ENCODE measurements around the gene DNAJC5G.
"Not testable (repeated sequence)": the region's sequence is repeated elsewhere in the genome, so short reads cannot be mapped to it uniquely, and the experiment has no call there.

DNAJC5G gene

GRCh38 chr2:27251766-27252165 is 23.5 kb upstream of the DNAJC5G start:
- no peak for DNase-seq (ENCODE audit: low read depth in 2 of 2, low spot score in 1 of 2)

- no peak for DNase-seq (ENCODE audit: low read depth in 2 of 2, low spot score in 1 of 2)
These were observed 20.0 kb upstream of the DNAJC5G start for GRCh38 chr2:27255187-27255586.

GRCh38 chr2:27255660-27256059 is 19.6 kb upstream of the DNAJC5G start:
- no peak for DNase-seq (ENCODE audit: low read depth in 2 of 2, low spot score in 1 of 2)

- no peak for DNase-seq (ENCODE audit: low read depth in 2 of 2, low spot score in 1 of 2)
These were observed 18.3 kb upstream of the DNAJC5G start for GRCh38 chr2:27256855-27257454.

GRCh38 chr2:27258051-27258450 is 17.2 kb upstream of the DNAJC5G start:
- no peak for DNase-seq (ENCODE audit: low read depth in 2 of 2, low spot score in 1 of 2)

GRCh38 chr2:27261241-27261925 is 13.8 kb upstream of the DNAJC5G start:
- no peak for DNase-seq (ENCODE audit: low read depth in 2 of 2, low spot score in 1 of 2)

- no peak for DNase-seq (ENCODE audit: low read depth in 2 of 2, low spot score in 1 of 2)
These were observed 13.3 kb upstream of the DNAJC5G start for GRCh38 chr2:27261926-27262298.

GRCh38 chr2:27262379-27263286 is 12.6 kb upstream of the DNAJC5G start, which contains the start of gene SLC30A3:
Gene SLC30A3, minus strand, starts transcription at chr2:27263047. Its CDS starts 141 bp downstream, at chr2:27262906.
- DNase-seq (ENCODE audit: low read depth in 2 of 2, low spot score in 1 of 2), result peak in 1 of 2 donors; percentile 31

- no peak for DNase-seq (ENCODE audit: low read depth in 2 of 2, low spot score in 1 of 2)
These were observed 11.7 kb upstream of the DNAJC5G start for GRCh38 chr2:27263287-27264252.

GRCh38 chr2:27264253-27264752 is 10.9 kb upstream of the DNAJC5G start:
- DNase-seq (ENCODE audit: low read depth in 2 of 2, low spot score in 1 of 2), result no peak

GRCh38 chr2:27264753-27265535 is 10.3 kb upstream of the DNAJC5G start:
- peak in 1 of 2 donors; percentile 30 for DNase-seq (ENCODE audit: low read depth in 2 of 2, low spot score in 1 of 2)

- DNase-seq (ENCODE audit: low read depth in 2 of 2, low spot score in 1 of 2), result no peak
These were observed 9.7 kb upstream of the DNAJC5G start for GRCh38 chr2:27265536-27265870.

GRCh38 chr2:27268296-27268695 is 6.9 kb upstream of the DNAJC5G start:
- DNase-seq (ENCODE audit: low read depth in 2 of 2, low spot score in 1 of 2), result not testable (repeated sequence)

- no peak for DNase-seq (ENCODE audit: low read depth in 2 of 2, low spot score in 1 of 2)
These were observed 5.1 kb upstream of the DNAJC5G start for GRCh38 chr2:27270131-27270530.

GRCh38 chr2:27270670-27271069 is 4.6 kb upstream of the DNAJC5G start:
- no peak for DNase-seq (ENCODE audit: low read depth in 2 of 2, low spot score in 1 of 2)

- DNase-seq (ENCODE audit: low read depth in 2 of 2, low spot score in 1 of 2), result no peak
These were observed 3.4 kb upstream of the DNAJC5G start for GRCh38 chr2:27271631-27272340.

- not testable (repeated sequence) for DNase-seq (ENCODE audit: low read depth in 2 of 2, low spot score in 1 of 2)
These were observed 2.4 kb upstream of the DNAJC5G start for GRCh38 chr2:27272537-27273522.

- DNase-seq (ENCODE audit: low read depth in 2 of 2, low spot score in 1 of 2), result no peak
These were observed 2.8 kb downstream of the DNAJC5G start for GRCh38 chr2:27278010-27278409.
